ENCODE data around the gene CRYBB2.
"Not testable (repeated sequence)": the region's sequence is repeated elsewhere in the genome, so short reads cannot be mapped to it uniquely, and the experiment has no call there.

- not testable (repeated sequence) for TF ChIP-seq POLR2AphosphoS5 (IDR thresholded peaks at IDR 0.05; ENCODE audit: low read depth, low read length); CTCF (IDR thresholded peaks at IDR 0.05); REST (IDR thresholded peaks at IDR 0.05; ENCODE audit: insufficient read depth in 1 of 2, low read depth in 2 of 2, low read length in 1 of 2); TCF7L2 (IDR thresholded peaks at IDR 0.05; ENCODE audit: low read depth, low read length)
These were observed 53.8 kb downstream of the CRYBB2 start for GRCh38 chr22:25273231-25273630.
